Measurements from ENCODE around the gene TUBB.
"Not testable (repeated sequence)": the region's sequence is repeated elsewhere in the genome, so short reads cannot be mapped to it uniquely, and the experiment has no call there.

Gene TUBB

GRCh38 chr6:30719356-30719755 is 796 bp upstream of the TUBB start:
- DNase-seq (ENCODE audit: low read depth): no peak

DNA sequence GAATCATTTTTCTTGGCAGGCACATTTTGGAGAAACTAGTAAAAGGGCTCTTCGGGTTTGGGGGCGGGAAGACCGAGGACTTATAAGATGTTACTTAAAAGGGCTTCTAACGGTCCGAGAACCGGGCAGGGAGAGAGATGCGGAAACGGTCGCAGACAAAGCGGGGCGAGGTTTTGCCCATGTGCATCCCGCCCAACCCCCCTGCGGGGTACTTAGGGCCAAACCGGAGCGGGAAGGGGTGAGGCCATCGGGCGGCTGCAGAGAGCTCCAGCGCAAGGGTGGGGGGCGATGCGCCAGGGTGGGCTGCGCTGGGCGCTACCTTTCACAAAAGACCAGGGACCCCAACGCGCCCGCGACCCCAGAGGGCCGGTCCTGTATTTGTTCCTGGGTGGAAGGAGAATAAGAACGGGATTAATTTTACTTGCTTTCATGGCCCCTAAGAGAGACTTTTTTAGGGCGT is 616 bp downstream of the TUBB start:
- peak; percentile 47 for DNase-seq (ENCODE audit: low read depth)

GRCh38 chr6:30721198-30722024 is 1.3 kb downstream of the TUBB start:
- peak; percentile 97 for DNase-seq (ENCODE audit: low read depth)

DNA sequence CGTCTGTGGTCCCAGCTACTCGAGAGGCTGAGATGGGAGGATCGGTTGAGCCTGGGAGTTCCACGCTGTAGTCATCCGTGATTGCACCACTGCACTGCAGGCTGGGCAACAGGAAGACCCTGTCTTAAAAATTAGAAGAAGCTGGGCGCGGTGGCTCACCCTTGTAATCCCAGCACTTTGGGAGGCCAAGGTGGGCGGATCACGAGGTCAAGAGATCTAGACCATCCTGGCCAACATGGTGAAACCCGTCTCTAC is 1.8 kb downstream of the TUBB start:
- not testable (repeated sequence) for DNase-seq (ENCODE audit: low read depth)

- DNase-seq (ENCODE audit: low read depth): peak; percentile 68
Measured at GRCh38 chr6:30722280-30723112, 2.3 kb downstream of the TUBB start.

GRCh38 chr6:30723159-30723842 is 3.1 kb downstream of the TUBB start:
- not testable (repeated sequence) for DNase-seq (ENCODE audit: low read depth)

- not testable (repeated sequence) for DNase-seq (ENCODE audit: low read depth)
Measured at GRCh38 chr6:30723843-30724741, 3.9 kb downstream of the TUBB start.

GRCh38 chr6:30724906-30725667 is 4.9 kb downstream of the TUBB start:
- no peak for DNase-seq (ENCODE audit: low read depth)

DNA sequence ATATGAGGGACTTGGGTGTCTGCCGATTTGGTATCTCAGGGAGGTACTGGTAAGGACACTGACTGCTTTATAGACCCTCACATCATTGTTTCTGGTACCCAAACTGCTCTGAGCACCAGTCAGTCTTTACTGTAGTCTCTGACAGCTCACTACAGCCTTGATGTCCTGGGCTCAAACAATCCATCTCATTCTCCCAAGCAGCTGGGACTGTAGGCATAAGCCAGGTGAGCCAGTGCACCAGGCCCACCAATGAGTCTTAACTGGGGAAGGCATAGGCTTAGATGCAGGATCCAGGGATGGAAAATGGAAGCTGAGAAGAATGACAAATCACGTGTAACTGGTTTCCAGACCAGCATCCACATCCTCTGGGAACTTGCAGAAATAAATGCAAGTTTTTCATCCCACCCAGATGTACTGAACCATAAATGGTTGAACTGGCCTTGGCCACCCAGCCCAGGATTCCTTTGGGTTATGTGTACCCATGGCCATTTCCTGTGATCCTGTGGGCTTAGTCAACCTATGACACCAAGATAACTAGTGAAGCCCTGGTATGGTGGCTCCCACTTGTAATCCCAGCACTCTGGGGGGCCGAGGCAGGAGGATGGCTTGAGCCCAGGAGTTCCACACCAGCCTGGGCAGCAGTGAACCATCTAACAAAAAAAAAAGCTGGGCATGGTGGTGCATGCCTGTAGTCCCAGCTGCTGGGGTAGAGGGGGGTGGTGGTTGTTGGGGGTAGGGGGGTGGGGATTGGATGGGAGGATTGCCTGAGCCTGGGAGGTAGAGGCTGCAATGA is 5.8 kb downstream of the TUBB start:
- DNase-seq (ENCODE audit: low read depth): no peak

DNA sequence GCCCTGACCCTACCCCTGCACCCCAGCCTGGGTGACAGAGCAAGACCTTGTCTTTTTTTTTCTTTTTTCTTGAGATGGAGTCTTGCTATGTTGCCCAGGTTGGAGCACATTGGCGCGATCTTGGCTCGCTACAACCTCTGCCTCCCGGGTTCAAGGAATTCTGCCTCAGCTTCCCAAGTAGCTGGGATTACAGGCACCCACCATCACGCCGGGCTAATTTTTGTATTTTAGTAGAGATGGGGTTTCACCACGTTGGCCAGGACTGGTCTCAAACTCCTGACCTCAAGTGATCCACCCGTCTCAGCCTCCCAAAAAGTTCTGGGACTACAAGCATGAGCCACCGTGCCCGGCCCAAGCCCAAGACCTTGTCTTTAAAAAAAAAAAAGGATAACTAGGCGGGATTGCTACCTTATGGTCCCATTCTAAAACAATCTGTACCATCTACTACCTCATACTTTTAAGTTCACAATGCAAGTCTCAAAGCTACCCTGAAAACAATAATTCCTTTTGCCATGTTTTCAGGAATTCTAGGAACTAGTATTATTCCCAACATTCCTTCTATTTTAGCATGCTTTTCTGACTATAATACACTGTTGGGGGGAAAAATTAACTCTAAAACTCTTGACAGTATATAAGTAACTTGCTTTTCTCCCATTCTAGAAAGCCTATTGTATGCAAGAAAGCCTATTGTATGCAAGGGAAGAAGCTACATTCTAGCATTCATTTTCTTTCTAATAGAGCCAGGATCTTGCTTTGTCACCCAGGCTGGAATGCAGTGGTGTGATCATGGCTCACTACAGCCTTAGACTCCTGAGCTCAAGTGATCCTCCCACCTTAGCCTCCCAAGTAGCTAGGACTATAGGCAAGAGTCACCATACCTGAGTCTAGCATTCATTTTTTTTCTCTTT is 6.6 kb downstream of the TUBB start:
- DNase-seq (ENCODE audit: low read depth): no peak

DNA sequence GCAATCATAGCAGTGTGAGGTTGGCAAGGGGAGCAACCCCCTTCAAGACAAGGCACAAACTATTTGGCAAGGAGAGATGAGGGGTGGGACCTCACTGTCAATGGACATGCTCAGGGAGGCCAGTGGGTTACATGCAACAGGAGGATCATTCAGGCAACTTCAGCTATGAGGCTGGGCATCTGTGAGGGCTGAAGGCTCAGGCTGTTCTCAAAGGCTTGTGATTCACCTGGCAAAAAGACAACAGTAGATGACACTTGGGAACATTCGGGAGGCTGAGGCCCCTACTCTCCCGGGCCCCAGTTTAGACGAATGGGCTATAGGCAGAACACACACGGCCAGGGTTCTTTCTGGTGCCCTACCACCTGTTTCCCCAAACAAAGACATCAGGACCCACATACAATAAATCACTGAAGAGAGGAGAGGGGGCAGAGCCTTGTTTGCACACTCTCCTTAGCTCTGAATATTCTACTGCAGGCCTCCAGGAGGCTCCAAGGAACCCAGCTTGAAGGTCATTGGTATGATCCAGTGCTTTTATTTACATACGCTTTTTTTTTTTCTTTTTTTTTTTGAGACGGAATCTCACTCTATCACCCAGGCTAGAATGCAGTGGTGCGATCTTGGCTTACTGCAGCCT is 7.9 kb downstream of the TUBB start:
- no peak for DNase-seq (ENCODE audit: low read depth)

GRCh38 chr6:30730601-30731435 is 10.7 kb downstream of the TUBB start:
- peak; percentile 70 for DNase-seq (ENCODE audit: low read depth)

GRCh38 chr6:30732237-30732943 is 12.2 kb downstream of the TUBB start:
- no peak for DNase-seq (ENCODE audit: low read depth)

GRCh38 chr6:30735668-30736314 is 15.6 kb downstream of the TUBB start:
- no peak for DNase-seq (ENCODE audit: low read depth)

DNA sequence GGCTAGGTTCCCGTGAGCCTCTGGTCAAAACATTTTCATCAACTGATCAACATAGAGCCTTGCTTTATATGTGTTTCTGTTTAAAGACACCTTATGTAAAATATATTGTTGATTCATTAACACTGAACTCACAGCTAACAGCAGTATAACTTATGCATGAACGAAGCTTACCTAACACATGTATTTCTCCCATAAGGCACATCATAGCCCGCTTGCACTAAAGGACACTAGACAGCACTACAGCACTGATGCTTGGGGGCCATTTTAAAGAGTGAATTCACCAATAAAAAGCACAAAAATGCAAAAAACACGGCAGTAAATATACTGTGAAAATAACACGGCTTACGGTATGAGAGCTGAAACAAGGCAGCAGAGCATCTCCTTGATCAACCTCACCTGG is 18.4 kb downstream of the TUBB start:
- no peak for DNase-seq (ENCODE audit: low read depth)

- DNase-seq (ENCODE audit: low read depth): no peak
Measured at GRCh38 chr6:30740540-30740870, 20.4 kb downstream of the TUBB start.

All from stimulated activated CD8-positive, alpha-beta memory T cell treated with anti-CD3 and anti-CD28 coated beads, Interleukin-12 subunit alpha, Interleukin-12 subunit beta, amount 100 ng/mL, for 4 hours (primary cell).